NCI-H1436 (cell line): ENCODE data around the gene MYO15B.
"Not testable (repeated sequence)": the region's sequence is repeated elsewhere in the genome, so short reads cannot be mapped to it uniquely, and the experiment has no call there.

Experiments
- DNase-seq: peaks from one replicate; lab custom pipeline; 2025; lab: John Stamatoyannopoulos, UW

Gene MYO15B

GRCh38 chr17:75624714-75625345 is 37.2 kb downstream of the MYO15B start:
- DNase-seq = no peak

GRCh38 chr17:75625813-75626486 is 38.4 kb downstream of the MYO15B start:
- DNase-seq = peak; percentile 37

- DNase-seq = no peak
Observed at GRCh38 chr17:75626496-75627038, 39.0 kb downstream of the MYO15B start.

- no peak for DNase-seq
Observed at GRCh38 chr17:75627094-75627493, 39.5 kb downstream of the MYO15B start.

GRCh38 chr17:75628425-75628824 is 40.8 kb downstream of the MYO15B start:
- DNase-seq = no peak

GRCh38 chr17:75629157-75629556 is 41.6 kb downstream of the MYO15B start:
- DNase-seq = no peak

GRCh38 chr17:75630071-75630917 is 42.7 kb downstream of the MYO15B start:
- no peak for DNase-seq

- DNase-seq = no peak
Observed at GRCh38 chr17:75631353-75631752, 43.8 kb downstream of the MYO15B start.

- DNase-seq = no peak
Observed at GRCh38 chr17:75632428-75632827, 44.8 kb downstream of the MYO15B start.

GRCh38 chr17:75632863-75633485 is 45.4 kb downstream of the MYO15B start, which contains the start of gene SMIM5:
Gene SMIM5 (plus strand): TSS chr17:75633434. CDS start chr17:75640202, 6,768 bp downstream.
- peak; percentile 76 for DNase-seq

GRCh38 chr17:75633486-75634375 is 46.1 kb downstream of the MYO15B start:
- peak; percentile 87 for DNase-seq

GRCh38 chr17:75634376-75634740 is 46.8 kb downstream of the MYO15B start:
- no peak for DNase-seq

GRCh38 chr17:75634754-75635609 is 47.4 kb downstream of the MYO15B start:
- DNase-seq = no peak

GRCh38 chr17:75635610-75636202 is 48.1 kb downstream of the MYO15B start:
- DNase-seq = no peak

- DNase-seq = no peak
Observed at GRCh38 chr17:75636381-75637142, 49.0 kb downstream of the MYO15B start.

- no peak for DNase-seq
Observed at GRCh38 chr17:75637143-75637538, 49.5 kb downstream of the MYO15B start.

GRCh38 chr17:75637551-75637950 is 50.0 kb downstream of the MYO15B start:
- no peak for DNase-seq

GRCh38 chr17:75638039-75638438 is 50.4 kb downstream of the MYO15B start:
- not testable (repeated sequence) for DNase-seq

- no peak for DNase-seq
Observed at GRCh38 chr17:75638893-75639292, 51.3 kb downstream of the MYO15B start.
